GM12878 (cell line): ENCODE data around the gene ASIC4. TPM values are rescaled to one million over a fixed set of nuclear protein-coding genes. Genes with fewer than 3 reads are reported as not detected.

Source experiments
- ATAC-seq: fragments of 200-7000 bp; cut with Tn5 transposase; 3 replicates; pipeline ENCODE4 v1.9.1; 2020; ENCODE audit warnings: mild to moderate bottlenecking, moderate library complexity
- BruUV-seq: library from RNA; stranded (reverse); fragments of 400-500 nt; replicated peaks from 2 replicates; lab custom pipeline; 2021; lab: Mats Ljungman, UMichigan
- CTCF ChIA-PET: fragments of 300-600 bp; sonication (Branson Sonifier 250); formaldehyde crosslinking; extraction: SDS; loops from one replicate; lab custom pipeline; 2021; ENCODE audit warnings: inconsistent platforms; lab: Yijun Ruan, JAX
- POLR2A ChIA-PET: fragments of 350-600 bp; formaldehyde crosslinking; extraction: SDS; loops from one replicate; lab custom pipeline; 2021; ENCODE audit warnings: inconsistent platforms; lab: Charles Lee
- RAD21 ChIA-PET: fragments of 300-600 bp; sonication (Branson Sonifier 250); formaldehyde crosslinking; loops from one replicate; lab custom pipeline; 2023; ENCODE audit warnings: antibody characterized with exemption; ENCODE audit not compliant: unreplicated experiment; lab: Charles Lee
- SMC1A ChIA-PET: fragments of 300-600 bp; sonication (Branson Sonifier 250); formaldehyde crosslinking; loops from one replicate; lab custom pipeline; 2023; ENCODE audit not compliant: unreplicated experiment, uncharacterized antibody; lab: Charles Lee
- DNase-seq: peaks from one replicate; pipeline ENCODE4 v3.0.0-alpha.2; 2011; ENCODE audit warnings: low read depth, low spot score
- FAIRE-seq: peaks from 3 replicates; lab custom pipeline; 2011; peaks lifted over from hg19 to GRCh38; lab: Jason Lieb, UNC
- H2AFZ ChIP-seq: 2 replicates; pipeline ENCODE4 v1.6.0; 2011; ENCODE audit warnings: low read depth, low read length, control low read depth; ENCODE audit not compliant: control insufficient read depth
- H3K27ac ChIP-seq: 2 replicates; pipeline ENCODE4 v1.5.1; 2011; ENCODE audit warnings: control low read depth; ENCODE audit not compliant: control insufficient read depth, insufficient read depth
- H3K27me3 ChIP-seq, 2 experiments: replicated peaks in 1 of 2; 2 replicates each; pipeline versions ENCODE4 v1.6.0 to v1.6.1; 2011; ENCODE audit warnings: low read length in 1 of 2; ENCODE audit not compliant: control insufficient read depth in 2 of 2, insufficient read depth in 2 of 2
- H3K36me3 ChIP-seq, 2 experiments: 2 replicates each; pipeline ENCODE4 v1.5.1; 2011; ENCODE audit warnings: low read length in 1 of 2; ENCODE audit not compliant: control insufficient read depth in 2 of 2, insufficient read depth in 2 of 2
- H3K4me1 ChIP-seq: 2 replicates; pipeline ENCODE4 v1.6.1; 2011; ENCODE audit warnings: mild to moderate bottlenecking, low read length, moderate library complexity, mixed read lengths; ENCODE audit not compliant: control insufficient read depth, insufficient read depth
- H3K4me2 ChIP-seq: 2 replicates; pipeline ENCODE4 v1.6.0; 2011; ENCODE audit warnings: control low read depth; ENCODE audit not compliant: control insufficient read depth, insufficient read depth
- H3K4me3 ChIP-seq: fragments of 200-600 bp; sonication (generic); 2 replicates; pipeline ENCODE4 v1.5.1; 2016
- H3K79me2 ChIP-seq: 2 replicates; pipeline ENCODE4 v1.6.0; 2011; ENCODE audit warnings: low read length; ENCODE audit not compliant: control insufficient read depth, insufficient read depth
- H3K9ac ChIP-seq: 2 replicates; pipeline ENCODE4 v1.8.0; 2011; ENCODE audit warnings: low read length, control low read depth, mixed read lengths; ENCODE audit not compliant: control insufficient read depth, insufficient read depth
- H3K9me3 ChIP-seq: replicated peaks from 3 replicates; pipeline ENCODE4 v1.5.1; 2011; ENCODE audit warnings: mild to moderate bottlenecking, low read length; ENCODE audit not compliant: control insufficient read depth, insufficient read depth
- H4K20me1 ChIP-seq: 2 replicates; pipeline ENCODE4 v1.6.0; 2011; ENCODE audit not compliant: control insufficient read depth, insufficient read depth
- BCLAF1 ChIP-seq: fragments of 450-650 bp; IDR thresholded peaks from 2 replicates; pipeline ENCODE4 v1.6.1; 2017; ENCODE audit warnings: antibody characterized with exemption, mild to moderate bottlenecking, moderate library complexity
- CREB1 ChIP-seq: IDR thresholded peaks from 2 replicates; pipeline ENCODE4 v1.6.1; 2012; ENCODE audit warnings: low read depth, mild to moderate bottlenecking, inconsistent platforms
- CTCF ChIP-seq, 3 experiments: IDR thresholded peaks in 2 of 3; conservative IDR thresholded peaks in 1 of 3; 2 replicates each; pipeline ENCODE4 v1.5.1; 2011; ENCODE audit warnings: low read depth in 3 of 3, low read length in 3 of 3, mild to moderate bottlenecking in 3 of 3, control low read depth in 2 of 3, moderate library complexity in 2 of 3, inconsistent platforms in 1 of 3, mixed read lengths in 1 of 3; ENCODE audit not compliant: control insufficient read depth in 2 of 3, insufficient read depth in 1 of 3; ENCODE audit errors: extremely low read depth in 1 of 3
- E4F1 ChIP-seq: fragments of 450-650 bp; IDR thresholded peaks from 2 replicates; pipeline ENCODE4 v1.6.1; 2018; ENCODE audit warnings: borderline replicate concordance, mild to moderate bottlenecking; ENCODE audit not compliant: partially characterized antibody
- JUND ChIP-seq: IDR thresholded peaks from 2 replicates; pipeline ENCODE4 v1.6.1; 2012; ENCODE audit warnings: low read depth, mild to moderate bottlenecking, low read length, improper control_type of control experiment, moderate library complexity
- MYB ChIP-seq: fragments of 150-350 bp; IDR thresholded peaks from 2 replicates; pipeline ENCODE4 v1.6.1; 2014; ENCODE audit warnings: mild to moderate bottlenecking, low read depth, low read length, borderline replicate concordance
- NR2C2 ChIP-seq: IDR thresholded peaks from 2 replicates; pipeline ENCODE4 v1.6.1; 2011; ENCODE audit warnings: borderline replicate concordance, low read depth; ENCODE audit not compliant: control insufficient read depth, insufficient read length
- PML ChIP-seq: IDR thresholded peaks from 2 replicates; pipeline ENCODE4 v1.6.1; 2012; ENCODE audit warnings: low read length, inconsistent platforms
- POLR2AphosphoS5 ChIP-seq: IDR thresholded peaks from 2 replicates; pipeline ENCODE4 v1.6.1; 2011; ENCODE audit warnings: mild to moderate bottlenecking, low read length, inconsistent platforms
- RB1 ChIP-seq: fragments of 450-650 bp; formaldehyde crosslinking; IDR thresholded peaks from 2 replicates; pipeline ENCODE4 v1.6.1; 2017; ENCODE audit warnings: mild to moderate bottlenecking, borderline replicate concordance
- RBBP5 ChIP-seq: fragments of 200-600 bp; sonication (generic); conservative IDR thresholded peaks from 2 replicates; pipeline ENCODE4 v1.6.1; 2016
- SRF ChIP-seq, 2 experiments: IDR thresholded peaks; 2 replicates each; pipeline ENCODE4 v1.6.1; 2011; ENCODE audit warnings: low read depth in 2 of 2, low read length in 2 of 2, mild to moderate bottlenecking in 1 of 2, moderate library complexity in 1 of 2
- TBL1XR1 ChIP-seq: IDR thresholded peaks from 2 replicates; pipeline ENCODE4 v1.6.1; 2012; ENCODE audit warnings: low read depth, low read length, improper control_type of control experiment
- TCF12 ChIP-seq: IDR thresholded peaks from 2 replicates; pipeline ENCODE4 v1.6.1; 2011; ENCODE audit warnings: low read depth, mild to moderate bottlenecking, low read length
- ZBED1 ChIP-seq: IDR thresholded peaks from 2 replicates; pipeline ENCODE4 v1.6.1; 2016; ENCODE audit warnings: borderline replicate concordance
- ZNF207 ChIP-seq: fragments of 450-650 bp; IDR thresholded peaks from 2 replicates; pipeline ENCODE4 v1.6.1; 2014; ENCODE audit warnings: antibody characterized with exemption, mild to moderate bottlenecking, borderline replicate concordance
- ZNF217 ChIP-seq: fragments of 450-650 bp; IDR thresholded peaks from 2 replicates; pipeline ENCODE4 v1.6.1; 2017; ENCODE audit warnings: antibody characterized with exemption, mild to moderate bottlenecking
- ZZZ3 ChIP-seq: IDR thresholded peaks from 2 replicates; pipeline ENCODE4 v1.6.1; 2011; ENCODE audit warnings: low read depth; ENCODE audit not compliant: control insufficient read depth, insufficient read length
- WGBS: methylation state at CpG from one replicate; pipeline ENCODE4 v1.1.6; 2016; ENCODE audit warnings: low lambda C conversion rate; ENCODE audit not compliant: insufficient replicate concordance, insufficient coverage; ENCODE audit errors: missing lambda C conversion rate; 5-methylcytosine and 5-hydroxymethylcytosine counted together
- in situ Hi-C: fragments of 300-500 bp; cut with MboI; formaldehyde crosslinking; loops from 9 replicates; pipeline ENCODE4 v1.14.3; 2018; ENCODE audit warnings: mixed read lengths
- intact Hi-C: fragments of 100-400 bp; cut with micrococcal nuclease; formaldehyde crosslinking; loops from one replicate; pipeline ENCODE4 v1.14.2; 2022; ENCODE audit not compliant: unreplicated experiment
- polyA plus RNA-seq, 11 experiments: library from polyadenylated mRNA; depleted of rRNA in 4 of 11; unstranded in 6 of 11; stranded (reverse) in 5 of 11; fragments of >200 nt; fragmentation: Nextera tagmentation in 4 of 11; fragmentation: Illumina TruSeq in 1 of 11; extraction: Ambion mirVana in 4 of 11; extraction: Trizol in 1 of 11; gene quantifications; 1 replicate in 1 of 11; 2 replicates in 10 of 11; pipeline versions ENCODE4 v1.2.1 to v1.2.3, GENCODE V29; 2011 to 2016; ENCODE audit warnings: inconsistent platforms in 2 of 11, missing spikeins in 2 of 11, low read depth in 1 of 11
- total RNA-seq, 4 experiments: library from RNA; depleted of rRNA in 3 of 4; stranded (reverse); fragments of >200 nt in 3 of 4; fragmentation: Illumina TruSeq in 1 of 4; extraction: Trizol in 1 of 4; gene quantifications; 2 replicates each; pipeline versions ENCODE4 v1.2.1 to v1.2.3, GENCODE V29; 2013 to 2021

Gene ASIC4
- total and polyA plus RNA-seq, 10 of the 15 experiments (the other 5 are each of a cell fraction or from before 2014, with no cell fraction given), result 0.01 TPM; not detected in 9

GRCh38 chr2:219536967-219537366, 22.7 kb downstream of the ASIC4 start:
- no peak for DNase-seq
- no peak for FAIRE-seq
- CTCF ChIA-PET, result interaction anchor here (1.1 kb wide), 1 partner anchor 41 kb away, joined by 3 read pairs; a partner anchor contains a TSS
- Histone ChIP-seq H3K9ac (no peak overlapping the region), H3K4me3 (no peak overlapping the region), H3K27me3 (no peaks in the 10 kb centered on the region; a peak in 2 of 4 replicates), H3K4me1 (peaks cover 2% of the 10 kb centered on the region; the same call in 1 of the 2 replicates), H3K79me2 (no peaks in the 10 kb centered on the region), H4K20me1 (no peaks in the 10 kb centered on the region), H3K36me3 (no peaks in the 10 kb centered on the region; a peak in 1 of 4 replicates), H3K4me2 (no peak overlapping the region), H3K27ac (no peak overlapping the region), H2AFZ (no peak overlapping the region), H3K9me3 (no peaks in the 10 kb centered on the region)
- intact Hi-C loops, result no loop called here
- in situ Hi-C loops, result no loop called here
- RAD21 ChIA-PET, result no interaction called here
- no peak for ATAC-seq
- POLR2A ChIA-PET, result interaction anchor here (1.0 kb wide), 1 partner anchor 60 kb away, joined by 3 read pairs; the partner anchor contains the start of gene STK11IP
- no TSS peak for BruUV-seq
- SMC1A ChIA-PET, result no interaction called here
- TF ChIP-seq BCLAF1 (no peak), JUND (no peak), ZNF207 (no peak), POLR2AphosphoS5 (no peak), RBBP5 (no peak), CTCF (IDR thresholded peaks at IDR 0.05 in 2 of 3, conservative IDR thresholded peaks at IDR 0.05 in 1 of 3; ENCODE audit: control insufficient read depth in 2 of 3, extremely low read depth in 1 of 3, insufficient read depth in 1 of 3, low read depth in 3 of 3, low read length in 3 of 3) (no peak), TCF12 (no peak), SRF (IDR thresholded peaks at IDR 0.05; ENCODE audit: low read depth in 2 of 2, low read length in 2 of 2) (no peak), TBL1XR1 (no peak), CREB1 (no peak), ZBED1 (no peak), E4F1 (no peak), MYB (no peak), RB1 (no peak), ZNF217 (no peak), PML (no peak), NR2C2 (no peak), ZZZ3 (no peak)
- 16% methylated on average over 9 of the region's 9 CpGs for WGBS
